Fibroblast of the aortic adventitia (primary cell): ENCODE measurements around the gene AMPH. TPM values are rescaled to one million over a fixed set of nuclear protein-coding genes. Genes with fewer than 3 reads are reported as not detected.

ENCODE experiments used
- DNase-seq: peaks from one replicate; pipeline ENCODE4 v3.0.0-alpha.2; 2010; ENCODE audit warnings: low read depth
- H3K4me3 ChIP-seq: 2 replicates; pipeline ENCODE4 v1.5.1; 2011; ENCODE audit warnings: low read depth, mild to moderate bottlenecking, control low read depth, low read length, moderate library complexity
- total RNA-seq: library from RNA; depleted of rRNA; stranded (reverse); fragments of >200 nt; gene quantifications from 2 replicates; pipeline ENCODE4 v1.2.3, GENCODE V29; 2012; ENCODE audit warnings: low replicate concordance
- TF ChIP-seq, protein P1 (sequence below): IDR thresholded peaks from 2 replicates; pipeline ENCODE4 v1.5.1; 2011; ENCODE audit warnings: mild to moderate bottlenecking, low read length, control low read depth, inconsistent platforms; ENCODE audit not compliant: insufficient read depth

The AMPH gene
- total RNA-seq, 1 donor = 2.4 TPM

DNA sequence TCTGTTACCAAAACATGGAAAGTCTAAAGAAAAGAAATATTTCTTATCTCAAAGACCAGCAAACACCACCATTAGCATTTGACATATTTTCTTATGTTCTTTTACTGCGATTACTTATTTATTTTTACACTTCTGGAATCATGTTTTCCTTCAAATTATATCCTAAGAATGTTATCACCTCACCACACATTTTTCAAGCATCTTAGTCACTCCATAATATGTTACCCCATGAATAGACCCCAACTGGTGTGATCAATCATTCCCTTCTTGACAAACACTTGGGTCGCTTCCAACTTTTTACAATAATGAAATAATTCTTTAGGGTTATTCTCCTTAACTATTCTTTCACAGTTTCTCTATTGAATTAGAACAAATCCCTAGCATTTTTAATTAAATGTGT lies 67.4 kb downstream of the AMPH start:
- DNase-seq = no peak
- TF ChIP-seq, protein P1, sequence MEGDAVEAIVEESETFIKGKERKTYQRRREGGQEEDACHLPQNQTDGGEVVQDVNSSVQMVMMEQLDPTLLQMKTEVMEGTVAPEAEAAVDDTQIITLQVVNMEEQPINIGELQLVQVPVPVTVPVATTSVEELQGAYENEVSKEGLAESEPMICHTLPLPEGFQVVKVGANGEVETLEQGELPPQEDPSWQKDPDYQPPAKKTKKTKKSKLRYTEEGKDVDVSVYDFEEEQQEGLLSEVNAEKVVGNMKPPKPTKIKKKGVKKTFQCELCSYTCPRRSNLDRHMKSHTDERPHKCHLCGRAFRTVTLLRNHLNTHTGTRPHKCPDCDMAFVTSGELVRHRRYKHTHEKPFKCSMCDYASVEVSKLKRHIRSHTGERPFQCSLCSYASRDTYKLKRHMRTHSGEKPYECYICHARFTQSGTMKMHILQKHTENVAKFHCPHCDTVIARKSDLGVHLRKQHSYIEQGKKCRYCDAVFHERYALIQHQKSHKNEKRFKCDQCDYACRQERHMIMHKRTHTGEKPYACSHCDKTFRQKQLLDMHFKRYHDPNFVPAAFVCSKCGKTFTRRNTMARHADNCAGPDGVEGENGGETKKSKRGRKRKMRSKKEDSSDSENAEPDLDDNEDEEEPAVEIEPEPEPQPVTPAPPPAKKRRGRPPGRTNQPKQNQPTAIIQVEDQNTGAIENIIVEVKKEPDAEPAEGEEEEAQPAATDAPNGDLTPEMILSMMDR = no peak

DNA sequence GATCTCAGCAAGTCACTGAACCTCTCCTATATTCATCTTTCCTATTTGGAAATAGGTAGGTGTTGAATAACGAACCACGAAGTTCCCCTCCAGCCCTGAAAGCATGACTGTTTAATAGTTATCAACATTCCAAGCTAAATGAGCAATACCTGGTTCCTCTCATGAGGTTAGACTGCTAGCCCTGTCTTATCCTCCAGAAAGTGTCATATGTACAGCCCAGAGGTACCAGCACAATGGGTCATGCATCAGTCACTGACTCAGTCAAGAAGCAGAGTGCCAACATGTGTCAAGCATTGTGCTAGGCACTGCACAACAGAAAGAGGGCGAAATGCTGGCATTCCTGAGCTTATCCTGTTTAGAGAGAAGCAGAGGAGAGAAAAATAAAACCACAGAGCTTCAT lies 70.0 kb downstream of the AMPH start:
- DNase-seq = no peak
- TF ChIP-seq, protein P1 = no peak

More for the DNA sequence above, 67.4 kb downstream of the AMPH start:
- no peak overlapping the region for H3K4me3 ChIP-seq

DNA sequence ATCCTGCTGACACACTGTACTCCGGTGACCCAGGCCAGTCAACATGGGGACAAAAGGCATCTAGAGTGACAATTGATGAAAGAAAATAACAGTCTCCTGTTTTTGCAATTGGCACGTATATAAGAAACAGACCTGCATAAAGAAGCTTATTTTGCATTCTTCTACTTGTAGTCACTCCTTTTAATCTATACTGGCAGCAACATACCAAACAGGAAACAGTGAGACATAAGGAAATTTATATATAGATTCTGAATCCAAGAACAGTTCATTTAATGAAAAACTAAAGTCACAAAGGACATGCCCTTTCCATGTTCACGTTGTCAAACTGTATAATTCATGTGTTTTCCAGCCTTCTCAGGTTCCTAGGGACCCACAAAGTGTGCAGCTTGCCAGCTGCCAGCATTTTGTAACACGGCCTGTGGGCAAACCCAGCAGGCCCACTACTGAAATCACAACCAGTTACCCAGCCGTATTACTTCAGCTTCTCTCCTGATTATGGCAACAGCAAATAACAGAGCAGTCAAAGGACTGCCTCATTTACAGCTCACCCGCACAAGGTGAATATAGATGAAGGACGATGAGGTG lies 72.3 kb downstream of the AMPH start:
- no peak overlapping the region for H3K4me3 ChIP-seq

More for the DNA sequence above, 70.0 kb downstream of the AMPH start:
- no peak overlapping the region for H3K4me3 ChIP-seq

DNA sequence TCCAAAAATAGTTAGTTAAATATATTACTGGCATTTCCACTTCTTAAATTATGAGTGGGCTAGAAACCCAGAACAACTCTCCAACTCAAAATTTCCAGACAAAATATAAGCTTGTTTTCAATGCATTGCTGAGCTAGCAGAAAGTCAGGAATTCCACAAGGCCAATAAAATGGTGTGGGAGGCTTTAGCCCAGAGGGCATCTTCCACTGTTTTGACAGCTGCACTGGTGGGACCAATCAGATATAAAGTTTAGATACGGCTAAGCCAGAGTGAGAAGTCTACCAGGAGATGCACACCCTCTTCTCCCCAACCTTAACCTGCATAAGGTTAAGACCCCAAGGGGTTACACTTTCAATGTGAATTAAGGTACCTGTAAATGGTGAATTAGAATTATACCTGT lies 76.6 kb downstream of the AMPH start:
- DNase-seq = no peak
- TF ChIP-seq, protein P1 = no peak
- no peak overlapping the region for H3K4me3 ChIP-seq

More for the DNA sequence above, 72.3 kb downstream of the AMPH start:
- TF ChIP-seq, protein P1 = no peak
- no peak for DNase-seq

DNA sequence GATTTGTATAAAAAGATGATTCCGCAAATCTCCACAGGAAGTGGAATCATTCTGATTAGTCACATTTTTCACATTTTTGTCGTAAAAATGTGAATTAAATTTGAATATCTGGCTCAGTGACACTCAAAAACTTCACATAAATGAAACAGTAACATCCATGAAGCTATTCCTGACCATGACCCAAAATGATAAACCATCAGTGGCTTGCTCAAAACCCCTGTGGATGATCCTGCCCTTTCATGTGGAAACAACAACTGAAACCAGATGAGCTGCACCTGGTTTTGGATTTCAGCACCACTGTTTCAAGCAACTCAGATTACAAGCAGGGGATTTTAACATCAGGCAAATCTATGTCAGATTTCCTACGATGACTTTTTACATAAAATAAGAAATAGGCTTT lies 80.3 kb downstream of the AMPH start:
- no peak overlapping the region for H3K4me3 ChIP-seq
- no peak for DNase-seq
- TF ChIP-seq, protein P1 = no peak

DNA sequence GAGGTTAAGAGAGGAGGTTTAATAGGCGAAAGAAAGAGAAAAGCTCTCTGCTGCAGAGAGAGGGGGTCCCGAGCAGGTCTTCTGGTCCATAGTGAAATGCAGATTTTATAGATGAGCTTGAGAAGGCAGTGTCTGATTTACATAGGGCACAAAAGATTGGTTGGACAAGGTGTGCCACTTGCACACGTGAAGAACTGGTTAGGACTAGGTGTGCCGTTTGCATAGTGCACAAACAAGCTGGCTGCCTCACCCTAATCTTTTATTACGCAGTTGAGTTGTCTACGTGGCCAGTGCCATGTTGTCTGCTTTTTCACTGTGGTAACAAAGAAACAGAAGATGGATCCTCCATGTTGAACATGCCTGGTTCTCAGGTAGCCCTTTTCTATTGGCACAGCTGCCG lies 82.6 kb downstream of the AMPH start:
- TF ChIP-seq, protein P1 = no peak
- no peak for DNase-seq
- no peak overlapping the region for H3K4me3 ChIP-seq

DNA sequence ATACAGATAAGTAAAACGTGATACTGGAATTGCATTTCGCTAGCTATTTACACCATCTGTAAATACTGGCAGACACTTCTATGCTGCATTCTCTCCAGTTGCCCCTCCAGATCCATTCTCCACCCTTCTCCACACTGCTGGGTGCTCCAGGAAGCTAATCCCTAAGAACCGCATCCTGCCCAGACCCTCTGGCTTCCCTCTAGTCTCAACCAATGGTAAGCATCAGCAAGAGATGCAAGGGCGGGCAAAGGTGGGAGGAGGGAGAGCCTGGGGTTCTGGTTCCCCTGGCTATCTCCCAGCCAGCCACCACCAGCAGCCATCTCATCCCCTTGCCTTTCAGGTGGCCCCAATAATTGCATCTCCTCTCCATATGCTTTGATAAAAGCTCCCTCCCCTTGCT lies 84.4 kb downstream of the AMPH start:
- no peak overlapping the region for H3K4me3 ChIP-seq
- DNase-seq = no peak
- TF ChIP-seq, protein P1 = no peak
